Measurements from ENCODE around the gene SH3PXD2B. TPM values are rescaled to one million over a fixed set of nuclear protein-coding genes. Genes with fewer than 3 reads are reported as not detected.
A peak's percentile ranks its signal among the peaks of the same experiment; 100 is the strongest.

The SH3PXD2B gene
- total and polyA plus RNA-seq, 2 of the 13 experiments (the other 11 are each of a cell fraction or from before 2014, with no cell fraction given): 3.4 to 4.6 TPM

- TF ChIP-seq ZXDC (CRISPR knock-in tag; IDR thresholded peaks at IDR 0.05): no peak
- no peak for TF ChIP-seq BORCS8-MEF2B (CRISPR knock-in tag; IDR thresholded peaks at IDR 0.05)
- no peak for TF ChIP-seq DNMT3B (CRISPR knock-in tag; conservative IDR thresholded peaks at IDR 0.05)
- no peak for TF ChIP-seq TCF7L2 (IDR thresholded peaks at IDR 0.05; ENCODE audit: low read depth, low read length)
- TF ChIP-seq CENPT (CRISPR knock-in tag; IDR thresholded peaks at IDR 0.05; ENCODE audit: low read depth): no peak
- no peak for TF ChIP-seq ZNF660 (CRISPR knock-in tag; IDR thresholded peaks at IDR 0.05; ENCODE audit: borderline replicate concordance, low read depth)
- no peak for TF ChIP-seq ZNF513 (CRISPR knock-in tag; conservative IDR thresholded peaks at IDR 0.05)
- TF ChIP-seq ATF3 (CRISPR knock-in tag; IDR thresholded peaks at IDR 0.05): peak; percentile 37; the same call in 1 of the 2 replicates
- no peak for TF ChIP-seq U2AF1 (optimal IDR thresholded peaks at IDR 0.05; ENCODE audit: low read depth, low read length)
- TF ChIP-seq ZNF616 (CRISPR knock-in tag; IDR thresholded peaks at IDR 0.05; ENCODE audit: low read depth): no peak
- no peak for TF ChIP-seq ZNF484 (CRISPR knock-in tag; IDR thresholded peaks at IDR 0.05; ENCODE audit: borderline replicate concordance, low read depth)
- TF ChIP-seq ZNF607 (CRISPR knock-in tag; IDR thresholded peaks at IDR 0.05; ENCODE audit: borderline replicate concordance): no peak
- TF ChIP-seq REST (IDR thresholded peaks at IDR 0.05; ENCODE audit: borderline replicate concordance in 1 of 2, low read depth in 1 of 2, low read length in 2 of 2): no peak
Measured at GRCh38 chr5:172283020-172283861, 171.1 kb downstream of the SH3PXD2B start, which contains the start of gene UBTD2 (continued).
